Effector memory CD4-positive, alpha-beta T cell (primary cell): Measurements from ENCODE around the gene CEP112.

Experiments used
- DNase-seq, 3 donors: peaks; one replicate each; pipeline ENCODE4 v3.0.0-alpha.2; 2020
- H3K27ac ChIP-seq: 2 replicates; pipeline ENCODE4 v1.7.0; 2013; ENCODE audit warnings: mild to moderate bottlenecking, low read length, moderate library complexity; ENCODE audit not compliant: insufficient read depth, poor library complexity, severe bottlenecking
- H3K27me3 ChIP-seq: replicated peaks from 2 replicates; pipeline ENCODE4 v1.7.0; 2013; ENCODE audit warnings: mild to moderate bottlenecking, low read length; ENCODE audit not compliant: insufficient read depth, control insufficient read depth, poor library complexity, severe bottlenecking
- H3K36me3 ChIP-seq: 2 replicates; pipeline ENCODE4 v1.7.0; 2013; ENCODE audit warnings: mild to moderate bottlenecking, low read length, moderate library complexity; ENCODE audit not compliant: control insufficient read depth, insufficient read depth
- H3K4me1 ChIP-seq: 2 replicates; pipeline ENCODE4 v1.7.0; 2013; ENCODE audit warnings: low read length, mild to moderate bottlenecking; ENCODE audit not compliant: control insufficient read depth, insufficient read depth, poor library complexity, severe bottlenecking
- H3K4me3 ChIP-seq: 2 replicates; pipeline ENCODE4 v1.7.0; 2013; ENCODE audit warnings: low read length, low read depth, mild to moderate bottlenecking; ENCODE audit not compliant: insufficient read depth, poor library complexity, severe bottlenecking
- H3K9me3 ChIP-seq: 2 replicates; pipeline ENCODE4 v1.7.0; 2013; ENCODE audit warnings: mild to moderate bottlenecking, low read length, moderate library complexity; ENCODE audit not compliant: control insufficient read depth

The CEP112 gene

GRCh38 chr17:65914784-65915342, 277.1 kb downstream of the CEP112 start:
- Histone ChIP-seq H3K27ac (no peak overlapping the region), H3K4me3 (no peak overlapping the region), H3K36me3 (no peaks in the 10 kb centered on the region), H3K27me3 (no peaks in the 10 kb centered on the region), H3K4me1 (no peaks in the 10 kb centered on the region), H3K9me3 (no peaks in the 10 kb centered on the region)
- no peak for DNase-seq

- H3K9me3 ChIP-seq: no peaks in the 10 kb centered on the region
- no peaks in the 10 kb centered on the region for H3K27me3 ChIP-seq
Observed at GRCh38 chr17:65913326-65913850, 278.5 kb downstream of the CEP112 start.

DNA sequence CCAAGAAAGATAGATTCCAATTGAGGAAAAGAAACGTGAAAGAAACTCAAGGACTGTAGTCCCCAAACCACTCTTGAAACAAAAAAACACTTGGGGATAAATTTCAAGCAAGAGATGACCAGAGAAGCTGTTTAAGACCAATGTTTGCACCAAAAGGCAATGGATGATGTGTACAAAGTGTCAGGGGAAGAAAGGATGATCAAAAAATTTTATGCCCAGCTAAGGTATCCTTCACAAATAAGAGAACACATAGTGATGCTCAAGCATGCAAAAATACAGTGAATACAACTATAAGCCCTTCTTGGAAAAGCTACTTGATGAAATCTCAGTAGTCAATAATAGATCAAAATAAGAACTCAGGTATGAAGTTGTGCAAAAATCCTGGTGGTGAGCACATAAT, 281.1 kb downstream of the CEP112 start:
- Histone ChIP-seq H3K36me3 (no peaks in the 10 kb centered on the region), H3K27me3 (no peaks in the 10 kb centered on the region), H3K4me3 (no peak overlapping the region), H3K4me1 (no peaks in the 10 kb centered on the region), H3K27ac (no peak overlapping the region), H3K9me3 (no peaks in the 10 kb centered on the region)
- no peak for DNase-seq

More at GRCh38 chr17:65913326-65913850, 278.5 kb downstream of the CEP112 start:
- H3K4me3 ChIP-seq: no peak overlapping the region
- DNase-seq: no peak
- H3K36me3 ChIP-seq: no peaks in the 10 kb centered on the region
- no peaks in the 10 kb centered on the region for H3K4me1 ChIP-seq
- no peak overlapping the region for H3K27ac ChIP-seq

- H3K36me3 ChIP-seq: no peaks in the 10 kb centered on the region
- H3K4me1 ChIP-seq: no peaks in the 10 kb centered on the region
- H3K27me3 ChIP-seq: no peaks in the 10 kb centered on the region
- DNase-seq: no peak
- no peak overlapping the region for H3K4me3 ChIP-seq
- no peak overlapping the region for H3K27ac ChIP-seq
- H3K9me3 ChIP-seq: no peaks in the 10 kb centered on the region
Observed at GRCh38 chr17:65902831-65903522, 289.0 kb downstream of the CEP112 start.

DNA sequence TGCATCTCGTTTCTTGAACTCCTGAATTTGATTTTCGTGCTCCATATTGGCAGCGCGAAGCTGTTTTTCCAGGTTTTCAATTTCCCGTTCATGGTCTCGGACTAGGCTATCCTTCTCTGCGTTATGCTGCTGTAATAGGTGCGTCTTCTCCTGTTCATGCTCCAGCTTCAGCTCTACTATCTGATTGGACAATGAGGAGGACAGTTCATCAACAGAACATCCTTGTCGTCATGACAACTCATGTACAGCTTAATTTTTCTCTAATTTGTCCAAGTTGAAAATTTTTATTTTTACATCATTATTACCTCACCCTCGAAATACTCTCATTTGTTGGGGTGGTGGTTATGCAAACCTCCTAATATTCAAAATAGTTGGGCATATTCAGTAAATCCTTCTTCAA, 289.8 kb downstream of the CEP112 start:
- no peak for DNase-seq
- no peaks in the 10 kb centered on the region for H3K4me1 ChIP-seq
- H3K9me3 ChIP-seq: no peaks in the 10 kb centered on the region
- H3K27ac ChIP-seq: no peak overlapping the region
- no peaks in the 10 kb centered on the region for H3K36me3 ChIP-seq
- no peaks in the 10 kb centered on the region for H3K27me3 ChIP-seq
- H3K4me3 ChIP-seq: no peak overlapping the region

DNA sequence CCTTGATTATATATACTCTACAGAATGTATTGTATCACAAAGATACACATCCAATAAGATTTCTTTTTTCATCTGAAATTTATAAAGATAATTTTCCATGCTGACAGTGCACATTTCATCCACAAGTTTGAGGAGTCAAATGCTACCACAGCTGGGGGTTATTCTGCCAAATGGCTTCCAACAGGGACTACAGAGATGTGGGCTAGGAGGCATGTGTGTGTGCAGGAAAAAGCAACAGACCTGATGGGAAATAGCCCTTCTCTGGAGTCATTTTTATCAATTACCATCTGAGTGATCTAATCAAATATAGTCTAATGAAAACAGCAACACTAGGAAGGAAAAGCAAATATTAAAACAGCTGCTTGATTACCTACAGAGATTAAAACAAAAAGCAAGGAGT, 290.5 kb downstream of the CEP112 start:
- H3K4me1 ChIP-seq: no peaks in the 10 kb centered on the region
- H3K36me3 ChIP-seq: no peaks in the 10 kb centered on the region
- H3K27me3 ChIP-seq: no peaks in the 10 kb centered on the region
- no peak overlapping the region for H3K27ac ChIP-seq
- no peak overlapping the region for H3K4me3 ChIP-seq
- no peaks in the 10 kb centered on the region for H3K9me3 ChIP-seq
- DNase-seq: no peak

DNA sequence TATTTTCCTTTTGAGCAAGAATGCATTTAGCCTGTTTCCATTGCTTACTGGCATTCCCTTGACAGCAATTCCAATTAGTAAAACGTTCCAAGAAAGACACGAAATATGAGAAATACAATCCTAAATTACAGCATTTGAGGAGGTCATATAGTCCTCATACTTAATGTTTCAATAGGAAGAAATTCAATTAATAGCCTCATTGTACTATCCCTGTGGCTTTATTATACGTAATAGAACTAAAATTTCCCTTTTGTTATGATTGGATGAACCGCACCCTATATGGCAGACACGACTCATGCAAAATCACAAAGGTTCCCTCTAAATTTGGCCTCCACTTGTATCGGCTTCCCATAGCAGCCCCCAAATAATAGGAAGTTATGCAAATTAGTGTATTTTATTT, 291.7 kb downstream of the CEP112 start:
- no peaks in the 10 kb centered on the region for H3K4me1 ChIP-seq
- H3K4me3 ChIP-seq: no peak overlapping the region
- H3K36me3 ChIP-seq: no peaks in the 10 kb centered on the region
- no peaks in the 10 kb centered on the region for H3K9me3 ChIP-seq
- H3K27ac ChIP-seq: no peak overlapping the region
- H3K27me3 ChIP-seq: no peaks in the 10 kb centered on the region
- no peak for DNase-seq

GRCh38 chr17:65898651-65899050, 293.3 kb downstream of the CEP112 start:
- no peaks in the 10 kb centered on the region for H3K27me3 ChIP-seq
- DNase-seq: no peak
- no peak overlapping the region for H3K4me3 ChIP-seq
- H3K4me1 ChIP-seq: no peaks in the 10 kb centered on the region
- no peaks in the 10 kb centered on the region for H3K36me3 ChIP-seq
- no peak overlapping the region for H3K27ac ChIP-seq
- H3K9me3 ChIP-seq: no peaks in the 10 kb centered on the region

DNA sequence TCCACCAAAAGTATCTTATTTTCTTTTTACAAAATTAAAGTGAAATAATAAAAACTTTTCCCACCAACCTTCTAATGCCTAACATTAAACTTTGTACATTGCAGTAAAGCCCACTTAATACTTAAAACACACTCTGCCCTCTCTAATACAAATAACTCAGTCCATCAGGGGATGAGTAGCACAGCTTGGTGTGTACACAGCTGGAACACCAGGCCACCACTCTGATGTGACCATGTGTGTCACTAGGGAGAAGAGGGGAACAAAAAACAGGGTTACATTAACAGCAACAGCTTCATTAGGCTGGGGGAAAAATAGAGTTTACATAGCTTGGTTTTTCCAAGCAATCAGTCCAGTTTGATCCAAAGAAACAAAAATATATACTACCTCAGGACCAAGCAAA, 295.0 kb downstream of the CEP112 start:
- Histone ChIP-seq H3K27ac (no peak overlapping the region), H3K4me3 (no peak overlapping the region), H3K9me3 (no peaks in the 10 kb centered on the region), H3K36me3 (no peaks in the 10 kb centered on the region), H3K27me3 (no peaks in the 10 kb centered on the region), H3K4me1 (no peaks in the 10 kb centered on the region)
- DNase-seq: no peak

- no peaks in the 10 kb centered on the region for H3K9me3 ChIP-seq
Observed at GRCh38 chr17:65895969-65896368, 296.0 kb downstream of the CEP112 start.

More at GRCh38 chr17:65895969-65896368, 296.0 kb downstream of the CEP112 start:
- Histone ChIP-seq H3K27me3 (no peaks in the 10 kb centered on the region), H3K4me3 (no peak overlapping the region), H3K27ac (no peak overlapping the region), H3K4me1 (no peaks in the 10 kb centered on the region), H3K36me3 (no peaks in the 10 kb centered on the region)
- no peak for DNase-seq
